H9 (cell line): Measurements from ENCODE around the gene CHCHD6. TPM values are rescaled to one million over a fixed set of nuclear protein-coding genes. Genes with fewer than 3 reads are reported as not detected.

Source experiments
- DNase-seq: peaks from one replicate; pipeline ENCODE4 v3.0.0-alpha.2; 2017
- H2AFZ ChIP-seq: one replicate; pipeline ENCODE4 v1.6.1; 2013; ENCODE audit warnings: mild to moderate bottlenecking, low read length, control low read depth, moderate library complexity
- H2AK5ac ChIP-seq: 2 replicates; pipeline ENCODE4 v1.6.1; 2013; ENCODE audit warnings: low read length, control low read depth, mixed read lengths; ENCODE audit not compliant: insufficient read length
- H2BK120ac ChIP-seq: one replicate; pipeline ENCODE4 v1.6.1; 2013; ENCODE audit warnings: low read depth, mild to moderate bottlenecking, low read length, control low read depth, inconsistent platforms; ENCODE audit not compliant: poor library complexity, severe bottlenecking
- H2BK12ac ChIP-seq: 2 replicates; pipeline ENCODE4 v1.6.1; 2013; ENCODE audit warnings: low read length, control low read depth, mixed read lengths, low read depth; ENCODE audit not compliant: insufficient read length
- H2BK15ac ChIP-seq: 2 replicates; pipeline ENCODE4 v1.6.1; 2013; ENCODE audit warnings: low read depth, low read length, control low read depth
- H2BK20ac ChIP-seq: one replicate; pipeline ENCODE4 v1.6.1; 2013; ENCODE audit warnings: low read depth, mild to moderate bottlenecking, low read length, control low read depth, inconsistent platforms; ENCODE audit not compliant: poor library complexity, severe bottlenecking
- H2BK5ac ChIP-seq: 2 replicates; pipeline ENCODE4 v1.6.1; 2013; ENCODE audit warnings: low read length, control low read depth, mixed read lengths; ENCODE audit not compliant: insufficient read length
- H3K14ac ChIP-seq: 2 replicates; pipeline ENCODE4 v1.6.1; 2013; ENCODE audit warnings: low read length, control low read depth; ENCODE audit not compliant: insufficient read depth
- H3K18ac ChIP-seq: 2 replicates; pipeline ENCODE4 v1.6.1; 2013; ENCODE audit warnings: low read depth, mild to moderate bottlenecking, mixed read lengths, low read length, control low read depth; ENCODE audit not compliant: insufficient read length
- H3K23ac ChIP-seq: 2 replicates; pipeline ENCODE4 v1.6.1; 2013; ENCODE audit warnings: low read length, control low read depth, mixed read lengths, low read depth; ENCODE audit not compliant: insufficient read length
- H3K23me2 ChIP-seq: 2 replicates; pipeline ENCODE4 v1.6.1; 2013; ENCODE audit warnings: low read depth, mild to moderate bottlenecking, mixed read lengths, low read length, control low read depth; ENCODE audit not compliant: insufficient read length, poor library complexity, severe bottlenecking
- H3K27ac ChIP-seq: 2 replicates; pipeline ENCODE4 v1.5.1; 2013; ENCODE audit warnings: low read length, control low read depth, mixed read lengths, low read depth; ENCODE audit not compliant: insufficient read length
- H3K27me3 ChIP-seq: 2 replicates; pipeline ENCODE4 v1.6.1; 2013; ENCODE audit warnings: low read length, control low read depth, inconsistent platforms; ENCODE audit not compliant: insufficient read depth
- H3K4ac ChIP-seq: 2 replicates; pipeline ENCODE4 v1.6.1; 2013; ENCODE audit warnings: low read depth, mild to moderate bottlenecking, control low read depth, inconsistent platforms, low read length, moderate library complexity
- H3K4me1 ChIP-seq: 2 replicates; pipeline ENCODE4 v1.6.1; 2013; ENCODE audit warnings: low read length, control low read depth, inconsistent platforms; ENCODE audit not compliant: insufficient read depth
- H3K4me2 ChIP-seq: 2 replicates; pipeline ENCODE4 v1.6.1; 2013; ENCODE audit warnings: low read length, control low read depth, mixed read lengths; ENCODE audit not compliant: insufficient read length, insufficient read depth
- H3K56ac ChIP-seq: 2 replicates; pipeline ENCODE4 v1.6.1; 2013; ENCODE audit warnings: low read depth, mild to moderate bottlenecking, mixed read lengths, low read length, control low read depth; ENCODE audit not compliant: insufficient read length
- H3K79me1 ChIP-seq: 2 replicates; pipeline ENCODE4 v1.6.1; 2013; ENCODE audit warnings: low read depth, mild to moderate bottlenecking, moderate library complexity, low read length, control low read depth, inconsistent platforms; ENCODE audit not compliant: insufficient read depth, poor library complexity, severe bottlenecking
- H3K79me2 ChIP-seq: 2 replicates; pipeline ENCODE4 v1.6.1; 2013; ENCODE audit warnings: low read length, control low read depth, inconsistent platforms; ENCODE audit not compliant: insufficient read depth
- H3K9ac ChIP-seq: 2 replicates; pipeline ENCODE4 v1.6.1; 2013; ENCODE audit warnings: low read length, control low read depth, mixed read lengths; ENCODE audit not compliant: insufficient read length; ENCODE audit errors: extremely low read depth
- H3K9me3 ChIP-seq: one replicate; pipeline ENCODE4 v1.6.1; 2013; ENCODE audit warnings: low read depth, low read length, inconsistent platforms; ENCODE audit not compliant: control insufficient read depth
- H3T11ph ChIP-seq: one replicate; pipeline ENCODE4 v1.6.1; 2013; ENCODE audit warnings: mild to moderate bottlenecking, low read length, control low read depth, inconsistent platforms
- H4K20me1 ChIP-seq: one replicate; pipeline ENCODE4 v1.6.1; 2013; ENCODE audit not compliant: control insufficient read depth, insufficient read length, insufficient read depth
- H4K5ac ChIP-seq: 2 replicates; pipeline ENCODE4 v1.6.1; 2013; ENCODE audit warnings: low read depth, mild to moderate bottlenecking, mixed read lengths, low read length, control low read depth; ENCODE audit not compliant: insufficient read length
- H4K8ac ChIP-seq: replicated peaks from 2 replicates; pipeline ENCODE4 v1.6.1; 2013; ENCODE audit warnings: low read length, control low read depth, mixed read lengths, low read depth; ENCODE audit not compliant: insufficient read length
- H4K91ac ChIP-seq: 2 replicates; pipeline ENCODE4 v1.6.1; 2013; ENCODE audit warnings: low read depth, mild to moderate bottlenecking, moderate library complexity, mixed read lengths, low read length, control low read depth; ENCODE audit not compliant: insufficient read length
- H3K27ac Mint-ChIP-seq, 3 experiments: 2 replicates in 2 of 3; 3 replicates in 1 of 3; pipeline ENCODE4 v1.8.0; 2020 to 2021; ENCODE audit warnings: mixed read lengths in 3 of 3, mild to moderate bottlenecking in 1 of 3, moderate library complexity in 1 of 3
- H3K27me3 Mint-ChIP-seq: 2 replicates; pipeline ENCODE4 v1.8.0; 2021; ENCODE audit warnings: low read depth, mild to moderate bottlenecking, moderate library complexity, mixed read lengths
- H3K36me3 Mint-ChIP-seq, 3 experiments: 2 replicates in 2 of 3; 3 replicates in 1 of 3; pipeline ENCODE4 v1.8.0; 2020 to 2021; ENCODE audit warnings: low read depth in 3 of 3, mixed read lengths in 3 of 3; ENCODE audit not compliant: insufficient read depth in 1 of 3
- H3K4me1 Mint-ChIP-seq, 2 experiments: 2 replicates each; pipeline ENCODE4 v1.8.0; 2020; ENCODE audit warnings: mixed read lengths in 2 of 2
- H3K4me3 Mint-ChIP-seq, 2 experiments: 2 replicates in 1 of 2; 3 replicates in 1 of 2; pipeline ENCODE4 v1.8.0; 2020 to 2021; ENCODE audit warnings: mild to moderate bottlenecking in 2 of 2, mixed read lengths in 2 of 2, moderate library complexity in 1 of 2
- H3K9me3 Mint-ChIP-seq, 2 experiments: 2 replicates in 1 of 2; 3 replicates in 1 of 2; pipeline ENCODE4 v1.8.0; 2020; ENCODE audit warnings: mild to moderate bottlenecking in 2 of 2, mixed read lengths in 2 of 2, moderate library complexity in 1 of 2
- WGBS: extraction: QIAGEN DNeasy Blood & Tissue Kit; methylation state at CpG from one replicate; pipeline ENCODE4 v1.1.7; 2013; ENCODE audit warnings: missing lambda C conversion rate, low lambda C conversion rate, mixed read lengths; ENCODE audit not compliant: insufficient read length; ENCODE audit errors: extremely low coverage; 5-methylcytosine and 5-hydroxymethylcytosine counted together
- total RNA-seq: library from RNA; stranded (reverse); gene quantifications from 2 replicates; pipeline ENCODE4 v1.2.1, GENCODE V29; 2021
- TF ChIP-seq, protein P1 (sequence below): fragments of 200-600 bp; sonication (generic); conservative IDR thresholded peaks from 3 replicates; pipeline ENCODE4 v1.8.0; 2021; ENCODE audit warnings: antibody characterized with exemption, mild to moderate bottlenecking

CHCHD6 gene
- total RNA-seq, 1 experiment from 2014 or later, result 34.2 TPM

DNA sequence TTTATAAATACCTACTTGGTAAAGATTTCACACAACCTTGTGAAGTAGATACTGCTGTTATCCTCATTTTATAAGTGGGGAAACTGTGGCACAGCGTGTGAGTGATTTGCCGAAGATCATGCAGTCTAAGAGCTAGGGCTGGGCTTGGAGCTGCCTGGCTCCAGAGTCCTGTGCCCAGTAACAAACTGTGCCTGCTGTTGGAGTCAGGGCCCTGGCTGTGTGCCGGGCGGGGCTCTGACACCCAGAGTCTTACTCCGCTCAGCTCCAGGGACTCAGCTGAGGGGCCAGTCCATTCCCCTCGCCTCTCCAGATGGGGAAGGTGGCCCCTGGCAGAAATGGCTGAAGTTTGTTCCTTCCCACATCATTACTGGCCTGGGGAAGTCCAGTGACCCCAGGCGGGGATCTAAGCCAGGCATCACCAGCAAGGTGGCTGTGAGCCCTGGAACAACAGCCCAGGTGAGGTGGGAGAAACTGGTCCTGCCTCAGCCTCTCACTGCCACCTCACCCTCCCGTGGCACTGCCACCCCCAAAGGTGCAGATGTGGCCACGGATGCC is 261.6 kb downstream of the CHCHD6 start:
- no peaks in the 10 kb centered on the region for H3K9me3 ChIP-seq
- H2BK12ac ChIP-seq, result no peak overlapping the region
- Mint-ChIP-seq H3K27me3 (no peaks in the 10 kb centered on the region), H3K4me1 (peaks cover 21 to 24% of the 10 kb centered on the region in 2 experiments), H3K27ac (no peak overlapping the region), H3K36me3 (no peaks in the 10 kb centered on the region; a peak in 1 of 7 replicates), H3K4me3 (no peak overlapping the region), H3K9me3 (no peaks in the 10 kb centered on the region)
- no peaks in the 10 kb centered on the region for H4K20me1 ChIP-seq
- DNase-seq, result no peak
- H3K23me2 ChIP-seq, result no peaks in the 10 kb centered on the region
- no peak overlapping the region for H3K4me2 ChIP-seq
- no peak overlapping the region for H2BK15ac ChIP-seq
- no peak overlapping the region for H4K5ac ChIP-seq
- no peak overlapping the region for H3K23ac ChIP-seq
- H3K79me2 ChIP-seq, result no peaks in the 10 kb centered on the region
- no peaks in the 10 kb centered on the region for H3K79me1 ChIP-seq
- H4K91ac ChIP-seq, result no peak overlapping the region
- no peak overlapping the region for H3K9ac ChIP-seq
- H3K14ac ChIP-seq, result no peak overlapping the region; the same call in 1 of the 2 replicates
- H3K27me3 ChIP-seq, result no peaks in the 10 kb centered on the region
- H3K4ac ChIP-seq, result no peak overlapping the region
- no peak overlapping the region for H2BK5ac ChIP-seq
- H2BK120ac ChIP-seq, result no peak overlapping the region
- H3K56ac ChIP-seq, result no peak overlapping the region
- no peak overlapping the region for H3T11ph ChIP-seq
- no peak overlapping the region for H2AFZ ChIP-seq
- no peak overlapping the region for H2BK20ac ChIP-seq
- H4K8ac ChIP-seq, result no peak overlapping the region
- whole genome bisulfite sequencing, result no CpG with 5 or more reads among the region's 9 CpGs
- H2AK5ac ChIP-seq, result no peak overlapping the region
- H3K18ac ChIP-seq, result no peak overlapping the region
- no peak overlapping the region for H3K27ac ChIP-seq
- H3K4me1 ChIP-seq, result no peaks in the 10 kb centered on the region
- TF ChIP-seq, protein P1, sequence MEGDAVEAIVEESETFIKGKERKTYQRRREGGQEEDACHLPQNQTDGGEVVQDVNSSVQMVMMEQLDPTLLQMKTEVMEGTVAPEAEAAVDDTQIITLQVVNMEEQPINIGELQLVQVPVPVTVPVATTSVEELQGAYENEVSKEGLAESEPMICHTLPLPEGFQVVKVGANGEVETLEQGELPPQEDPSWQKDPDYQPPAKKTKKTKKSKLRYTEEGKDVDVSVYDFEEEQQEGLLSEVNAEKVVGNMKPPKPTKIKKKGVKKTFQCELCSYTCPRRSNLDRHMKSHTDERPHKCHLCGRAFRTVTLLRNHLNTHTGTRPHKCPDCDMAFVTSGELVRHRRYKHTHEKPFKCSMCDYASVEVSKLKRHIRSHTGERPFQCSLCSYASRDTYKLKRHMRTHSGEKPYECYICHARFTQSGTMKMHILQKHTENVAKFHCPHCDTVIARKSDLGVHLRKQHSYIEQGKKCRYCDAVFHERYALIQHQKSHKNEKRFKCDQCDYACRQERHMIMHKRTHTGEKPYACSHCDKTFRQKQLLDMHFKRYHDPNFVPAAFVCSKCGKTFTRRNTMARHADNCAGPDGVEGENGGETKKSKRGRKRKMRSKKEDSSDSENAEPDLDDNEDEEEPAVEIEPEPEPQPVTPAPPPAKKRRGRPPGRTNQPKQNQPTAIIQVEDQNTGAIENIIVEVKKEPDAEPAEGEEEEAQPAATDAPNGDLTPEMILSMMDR, result no peak
